ENCODE results near the gene COA4. TPM values are rescaled to one million over a fixed set of nuclear protein-coding genes. Genes with fewer than 3 reads are reported as not detected.
"Not testable (repeated sequence)": the region's sequence is repeated elsewhere in the genome, so short reads cannot be mapped to it uniquely, and the experiment has no call there.

The COA4 gene
- total and polyA plus RNA-seq, 9 donors = 47.6 to 72.5 (median 55.7) TPM

- no peaks in the 10 kb centered on the region for H3K9me3 ChIP-seq
- no peaks in the 10 kb centered on the region for H3K4me1 ChIP-seq (ENCODE audit: insufficient read depth)
- H3K36me3 ChIP-seq = no peaks in the 10 kb centered on the region
- H3K4me3 ChIP-seq = no peak overlapping the region
- intact Hi-C loops (cut with DNase I) = no loop called here
- DNase-seq = no peak
- TF ChIP-seq CTCF (IDR thresholded peaks at IDR 0.05) = no peak
- TF ChIP-seq POLR2A (IDR thresholded peaks at IDR 0.05) = no peak
- TF ChIP-seq EP300 (IDR thresholded peaks at IDR 0.05) = no peak
- H3K27me3 ChIP-seq = no peaks in the 10 kb centered on the region
- no peak overlapping the region for H3K27ac ChIP-seq
- 87 to 99% (median 97%) methylated on average over 3 of the region's 3 CpGs for WGBS, 3 donors
These were observed 16.4 kb upstream of the COA4 start for GRCh38 chr11:73893041-73893440.

- Histone ChIP-seq H3K4me1 (ENCODE audit: insufficient read depth) (no peaks in the 10 kb centered on the region), H3K27ac (no peak overlapping the region), H3K27me3 (no peaks in the 10 kb centered on the region), H3K36me3 (no peaks in the 10 kb centered on the region), H3K4me3 (no peak overlapping the region), H3K9me3 (no peaks in the 10 kb centered on the region)
- WGBS, 3 donors = 91 to 100% (median 96%) methylated on average over 1 of the region's 1 CpG
- intact Hi-C loops (cut with DNase I) = no loop called here
- TF ChIP-seq CTCF (IDR thresholded peaks at IDR 0.05) (no peak), POLR2A (IDR thresholded peaks at IDR 0.05) (no peak), EP300 (IDR thresholded peaks at IDR 0.05) (no peak)
- no peak for DNase-seq
These were observed 12.9 kb upstream of the COA4 start for GRCh38 chr11:73889536-73889935.

- Histone ChIP-seq H3K4me1 (ENCODE audit: insufficient read depth) (no peaks in the 10 kb centered on the region), H3K36me3 (no peaks in the 10 kb centered on the region), H3K4me3 (no peak overlapping the region), H3K27me3 (no peaks in the 10 kb centered on the region), H3K27ac (no peak overlapping the region), H3K9me3 (no peaks in the 10 kb centered on the region)
- WGBS, 3 donors = 49 to 61% (median 51%) methylated on average over 1 of the region's 1 CpG
- DNase-seq = no peak
- intact Hi-C loops (cut with DNase I) = no loop called here
- TF ChIP-seq CTCF (IDR thresholded peaks at IDR 0.05) = no peak
These were observed 12.4 kb upstream of the COA4 start for GRCh38 chr11:73889019-73889418.

- WGBS, 3 donors = 91 to 97% (median 95%) methylated on average over 3 of the region's 3 CpGs
- no peak for TF ChIP-seq POLR2A (IDR thresholded peaks at IDR 0.05)
- TF ChIP-seq CTCF (IDR thresholded peaks at IDR 0.05) = no peak
- Histone ChIP-seq H3K4me1 (ENCODE audit: insufficient read depth) (no peaks in the 10 kb centered on the region), H3K4me3 (no peak overlapping the region), H3K27ac (no peak overlapping the region), H3K36me3 (no peaks in the 10 kb centered on the region), H3K9me3 (no peaks in the 10 kb centered on the region), H3K27me3 (no peaks in the 10 kb centered on the region)
- intact Hi-C loops (cut with DNase I) = no loop called here
- DNase-seq = no peak
These were observed 11.6 kb upstream of the COA4 start for GRCh38 chr11:73888244-73888643.

GRCh38 chr11:73883856-73884255, 7.2 kb upstream of the COA4 start:
- Histone ChIP-seq H3K4me3 (no peak overlapping the region), H3K36me3 (no peaks in the 10 kb centered on the region), H3K27me3 (no peaks in the 10 kb centered on the region), H3K4me1 (ENCODE audit: insufficient read depth) (no peaks in the 10 kb centered on the region), H3K9me3 (no peaks in the 10 kb centered on the region), H3K27ac (no peak overlapping the region)
- DNase-seq = no peak
- 85 to 94% (median 92%) methylated on average over 2 of the region's 2 CpGs for WGBS, 3 donors
- TF ChIP-seq EP300 (IDR thresholded peaks at IDR 0.05) (no peak), CTCF (IDR thresholded peaks at IDR 0.05) (no peak), POLR2A (IDR thresholded peaks at IDR 0.05) (no peak)
- intact Hi-C loops (cut with DNase I) = no loop called here

- 81 to 87% (median 83%) methylated on average over 10 of the region's 10 CpGs for WGBS, 3 donors
- DNase-seq; H3K4me3 ChIP-seq; intact Hi-C loops (cut with DNase I); H3K27me3 ChIP-seq; H3K9me3 ChIP-seq; H3K4me1 ChIP-seq (ENCODE audit: insufficient read depth); H3K27ac ChIP-seq; H3K36me3 ChIP-seq: not testable (repeated sequence)
These were observed 3.8 kb upstream of the COA4 start for GRCh38 chr11:73880449-73880848.
